Panc1 (cell line): Measurements from ENCODE around the gene CD96. TPM values are rescaled to one million over a fixed set of nuclear protein-coding genes. Genes with fewer than 3 reads are reported as not detected.

Experiments used
- ATAC-seq: fragments of 200-7000 bp; cut with Tn5 transposase; 2 replicates; pipeline ENCODE4 v1.9.1; 2020; ENCODE audit warnings: mild to moderate bottlenecking, moderate library complexity
- BruUV-seq: library from RNA; stranded (reverse); fragments of 400-500 nt; replicated peaks from 2 replicates; lab custom pipeline; 2021; lab: Mats Ljungman, UMichigan
- CTCF ChIA-PET: fragments of 300-600 bp; sonication (Branson Sonifier 250); formaldehyde crosslinking; loops from one replicate; lab custom pipeline; 2022; ENCODE audit warnings: antibody characterized with exemption; lab: Charles Lee
- POLR2A ChIA-PET: fragments of 300-600 bp; sonication (Branson Sonifier 250); formaldehyde crosslinking; loops from one replicate; lab custom pipeline; 2022; ENCODE audit warnings: antibody characterized with exemption; lab: Charles Lee
- DNase-seq: peaks from one replicate; pipeline ENCODE4 v3.0.0-alpha.2; 2010; ENCODE audit warnings: low read depth, low spot score
- H3K27ac ChIP-seq: 2 replicates; pipeline ENCODE4 v1.5.1; 2011; ENCODE audit warnings: mild to moderate bottlenecking, low read length, inconsistent platforms
- H3K27me3 ChIP-seq: fragments of 200-500 bp; sonication (Bioruptor generic); 2 replicates; pipeline ENCODE4 v1.6.0; 2014; ENCODE audit warnings: low read length, inconsistent platforms; ENCODE audit not compliant: control insufficient read depth, insufficient read depth
- H3K36me3 ChIP-seq: fragments of 200-500 bp; sonication (Bioruptor generic); 2 replicates; pipeline ENCODE4 v1.5.1; 2014; ENCODE audit warnings: inconsistent platforms, mild to moderate bottlenecking, low read length, moderate library complexity; ENCODE audit not compliant: control insufficient read depth, insufficient read depth
- H3K4me1 ChIP-seq: 2 replicates; pipeline ENCODE4 v1.5.1; 2011; ENCODE audit warnings: inconsistent platforms, mild to moderate bottlenecking, low read length, moderate library complexity; ENCODE audit not compliant: control insufficient read depth, insufficient read depth
- H3K4me3 ChIP-seq, 2 experiments: 2 replicates each; pipeline ENCODE4 v1.5.1; 2011 to 2012; ENCODE audit warnings: low read depth in 2 of 2, low read length in 2 of 2, mild to moderate bottlenecking in 2 of 2, inconsistent platforms in 1 of 2, moderate library complexity in 1 of 2
- H3K9me3 ChIP-seq: fragments of 200-500 bp; sonication (Bioruptor generic); 2 replicates; pipeline ENCODE4 v1.5.1; 2014; ENCODE audit warnings: low read depth, mild to moderate bottlenecking, inconsistent platforms, low read length, moderate library complexity; ENCODE audit not compliant: control insufficient read depth, insufficient read depth
- CTCF ChIP-seq: fragments of 450-650 bp; IDR thresholded peaks from 2 replicates; pipeline ENCODE4 v1.5.1; 2017; ENCODE audit warnings: mild to moderate bottlenecking
- POLR2AphosphoS5 ChIP-seq: IDR thresholded peaks from 2 replicates; pipeline ENCODE4 v1.6.1; 2012; ENCODE audit warnings: mild to moderate bottlenecking, low read depth, low read length, moderate library complexity
- REST ChIP-seq, 2 experiments: IDR thresholded peaks; 2 replicates each; pipeline ENCODE4 v1.6.1; 2011 to 2012; ENCODE audit warnings: low read depth in 2 of 2, control low read depth in 1 of 2, low read length in 1 of 2, mild to moderate bottlenecking in 1 of 2, moderate library complexity in 1 of 2; ENCODE audit not compliant: insufficient read depth in 1 of 2
- SIN3A ChIP-seq: IDR thresholded peaks from 2 replicates; pipeline ENCODE4 v1.6.1; 2012; ENCODE audit warnings: low read depth, mild to moderate bottlenecking, low read length, moderate library complexity, borderline replicate concordance; ENCODE audit not compliant: insufficient read depth
- TCF7L2 ChIP-seq: IDR thresholded peaks from 2 replicates; pipeline ENCODE4 v1.6.1; 2011; ENCODE audit warnings: mild to moderate bottlenecking, low read depth, low read length, inconsistent platforms
- in situ Hi-C: cut with HindIII; loops from 2 replicates; pipeline ENCODE4 v1.10.0; 2016; ENCODE audit warnings: low sequenced_read_pairs, low pct_unique_long_range_greater_than_20kb
- intact Hi-C: fragments of 100-400 bp; cut with micrococcal nuclease; formaldehyde crosslinking; loops from one replicate; pipeline ENCODE4 v1.10.0; 2022; ENCODE audit not compliant: unreplicated experiment
- total RNA-seq: library from RNA; stranded (reverse); gene quantifications from one replicate; pipeline ENCODE4 v1.2.1, GENCODE V29; 2021; ENCODE audit not compliant: unreplicated experiment

Gene CD96
- total RNA-seq, 1 experiment from 2014 or later, result not detected

- intact Hi-C loops, result no loop called here
- in situ Hi-C loops, result no loop called here
- H3K4me3 ChIP-seq, result no peak overlapping the region
- POLR2A ChIA-PET, result no interaction called here
- H3K36me3 ChIP-seq, result no peaks in the 10 kb centered on the region
- CTCF ChIA-PET, result no interaction called here
- no peaks in the 10 kb centered on the region for H3K4me1 ChIP-seq
- ATAC-seq, result no peak
- H3K27ac ChIP-seq, result no peak overlapping the region
- H3K9me3 ChIP-seq, result no peaks in the 10 kb centered on the region
- no TSS peak for BruUV-seq
- DNase-seq, result no peak
- no peaks in the 10 kb centered on the region for H3K27me3 ChIP-seq
- TF ChIP-seq CTCF (no peak), TCF7L2 (no peak), REST (IDR thresholded peaks at IDR 0.05; ENCODE audit: insufficient read depth in 1 of 2, low read depth in 2 of 2, low read length in 1 of 2) (no peak), SIN3A (no peak), POLR2AphosphoS5 (no peak)
Observed at GRCh38 chr3:111590143-111590491, 48.1 kb downstream of the CD96 start.

- no peak for ATAC-seq
- Histone ChIP-seq H3K4me1 (no peaks in the 10 kb centered on the region), H3K27me3 (no peaks in the 10 kb centered on the region), H3K36me3 (no peaks in the 10 kb centered on the region), H3K9me3 (no peaks in the 10 kb centered on the region), H3K4me3 (no peak overlapping the region), H3K27ac (no peak overlapping the region)
- ChIA-PET CTCF (no interaction called here), POLR2A (no interaction called here)
- in situ Hi-C loops (no loop called here), intact Hi-C loops (no loop called here)
- no TSS peak for BruUV-seq
- TF ChIP-seq POLR2AphosphoS5, result no peak
- no peak for TF ChIP-seq CTCF
- no peak for TF ChIP-seq SIN3A
- TF ChIP-seq REST (IDR thresholded peaks at IDR 0.05; ENCODE audit: insufficient read depth in 1 of 2, low read depth in 2 of 2, low read length in 1 of 2), result no peak
- TF ChIP-seq TCF7L2, result no peak
- DNase-seq, result no peak
Observed at GRCh38 chr3:111591555-111591954, 49.6 kb downstream of the CD96 start.
